Uterus (tissue), 2 donors: Measurements from ENCODE around the gene TRPT1.

Source experiments
- POLR2A ChIP-seq, 2 donors: fragments of 450-650 bp; IDR thresholded peaks; one replicate each; pipeline ENCODE4 v1.6.1; 2016; ENCODE audit warnings: antibody characterized with exemption in 2 of 2, mild to moderate bottlenecking in 1 of 2, moderate library complexity in 1 of 2
- TF ChIP-seq, protein P1 (sequence below), 4 experiments: fragments of 200-600 bp in 2 of 4; fragments of 450-650 bp in 2 of 4; sonication (generic) in 2 of 4; IDR thresholded peaks; one replicate each; pipeline ENCODE4 v1.5.1; 2016 to 2019; ENCODE audit warnings: antibody characterized with exemption in 4 of 4, mild to moderate bottlenecking in 2 of 4, moderate library complexity in 1 of 4

DNA sequence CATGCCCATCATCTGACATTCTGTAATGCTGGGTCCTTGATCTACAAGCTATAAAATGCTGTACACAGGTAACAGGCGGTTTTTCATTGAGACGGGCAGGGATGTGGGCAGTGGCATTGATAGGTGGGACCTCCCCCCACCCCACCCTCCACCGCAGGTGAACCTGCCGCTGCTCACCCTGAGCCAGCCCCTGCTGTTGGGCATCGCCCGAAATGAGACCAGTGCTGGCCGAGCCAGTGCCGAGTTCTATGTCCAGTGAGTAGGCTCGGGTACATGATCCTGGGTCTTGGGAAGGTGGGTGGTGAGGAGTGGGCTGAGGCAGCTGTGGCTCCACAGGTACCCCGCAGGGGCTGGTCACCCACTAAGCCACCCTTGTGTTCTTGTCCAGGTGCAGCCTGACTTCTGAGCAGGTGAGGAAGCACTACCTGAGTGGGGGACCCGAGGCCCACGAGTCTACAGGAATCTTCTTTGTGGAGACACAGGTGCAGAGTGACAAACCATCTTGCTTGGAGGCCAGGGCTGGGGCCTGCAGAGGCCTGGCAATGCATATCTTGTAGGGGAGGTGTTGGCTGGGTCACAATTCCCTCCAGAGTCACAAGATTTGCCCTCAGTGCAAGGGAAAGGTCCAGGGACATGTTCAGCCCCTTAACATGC, 3.2 kb upstream of the TRPT1 start:
- TF ChIP-seq, protein P1, sequence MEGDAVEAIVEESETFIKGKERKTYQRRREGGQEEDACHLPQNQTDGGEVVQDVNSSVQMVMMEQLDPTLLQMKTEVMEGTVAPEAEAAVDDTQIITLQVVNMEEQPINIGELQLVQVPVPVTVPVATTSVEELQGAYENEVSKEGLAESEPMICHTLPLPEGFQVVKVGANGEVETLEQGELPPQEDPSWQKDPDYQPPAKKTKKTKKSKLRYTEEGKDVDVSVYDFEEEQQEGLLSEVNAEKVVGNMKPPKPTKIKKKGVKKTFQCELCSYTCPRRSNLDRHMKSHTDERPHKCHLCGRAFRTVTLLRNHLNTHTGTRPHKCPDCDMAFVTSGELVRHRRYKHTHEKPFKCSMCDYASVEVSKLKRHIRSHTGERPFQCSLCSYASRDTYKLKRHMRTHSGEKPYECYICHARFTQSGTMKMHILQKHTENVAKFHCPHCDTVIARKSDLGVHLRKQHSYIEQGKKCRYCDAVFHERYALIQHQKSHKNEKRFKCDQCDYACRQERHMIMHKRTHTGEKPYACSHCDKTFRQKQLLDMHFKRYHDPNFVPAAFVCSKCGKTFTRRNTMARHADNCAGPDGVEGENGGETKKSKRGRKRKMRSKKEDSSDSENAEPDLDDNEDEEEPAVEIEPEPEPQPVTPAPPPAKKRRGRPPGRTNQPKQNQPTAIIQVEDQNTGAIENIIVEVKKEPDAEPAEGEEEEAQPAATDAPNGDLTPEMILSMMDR (IDR thresholded peaks at IDR 0.05): no peak
- TF ChIP-seq POLR2A (IDR thresholded peaks at IDR 0.05): no peak
